ENCODE results near the gene CEP83. TPM values are rescaled to one million over a fixed set of nuclear protein-coding genes. Genes with fewer than 3 reads are reported as not detected.

CEP83 gene
- total and polyA plus RNA-seq, 2 donors, result 4.6 to 42.9 TPM

- H3K4me1 ChIP-seq (ENCODE audit: insufficient read depth), result no peaks in the 10 kb centered on the region
- H3K4me3 ChIP-seq (ENCODE audit: low read depth, low read length), result no peak overlapping the region
- no peak for DNase-seq (ENCODE audit: extremely low spot score)
- WGBS, result 97% methylated on average over 3 of the region's 3 CpGs
- H3K27ac ChIP-seq (ENCODE audit: low read depth), result no peak overlapping the region
- no peaks in the 10 kb centered on the region for H3K36me3 ChIP-seq (ENCODE audit: insufficient read depth)
Measured at GRCh38 chr12:94273272-94273671, 186.4 kb downstream of the CEP83 start.

DNA sequence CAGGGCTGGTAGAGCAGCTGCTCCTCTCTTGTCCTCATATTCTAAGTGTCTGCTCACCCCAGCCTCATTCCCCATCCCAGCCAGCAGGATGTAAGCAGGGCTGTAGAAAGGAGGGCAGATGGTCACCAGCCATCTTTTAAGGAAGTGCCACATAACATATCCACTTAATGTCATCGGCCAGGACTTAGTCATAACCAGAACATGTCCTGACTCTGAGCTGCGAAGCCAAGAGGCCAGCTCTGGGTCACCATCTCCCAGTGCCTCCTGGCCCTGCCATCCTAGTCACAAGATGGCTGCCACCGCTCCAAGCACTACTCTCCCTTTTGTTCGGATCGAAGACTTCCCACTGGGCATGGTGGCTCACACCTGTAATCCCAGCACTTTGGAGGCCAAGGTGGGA, 187.4 kb downstream of the CEP83 start:
- WGBS, result 95% methylated on average over 5 of the region's 5 CpGs
- H3K27ac ChIP-seq (ENCODE audit: low read depth), result no peak overlapping the region
- DNase-seq (ENCODE audit: extremely low spot score), result no peak

DNA sequence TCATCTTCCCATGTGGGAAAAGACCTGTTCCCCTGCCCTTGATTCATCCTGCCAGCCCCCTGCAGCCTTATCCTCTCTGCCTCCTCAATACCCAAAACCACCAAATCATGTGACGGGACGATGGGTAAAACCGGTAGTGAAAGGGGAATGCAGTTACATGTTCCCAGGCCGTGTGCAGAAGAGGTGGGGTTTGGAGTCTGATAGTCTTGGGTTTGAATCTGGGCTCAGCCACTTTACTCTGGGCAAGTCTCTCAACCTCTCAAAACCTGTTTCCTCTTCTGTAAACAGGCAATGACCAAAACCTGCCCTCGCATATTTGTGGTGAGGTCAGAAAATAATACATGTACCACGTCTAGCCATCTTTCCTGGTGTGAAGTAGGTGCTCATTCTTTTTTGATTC, 188.3 kb downstream of the CEP83 start:
- H3K27ac ChIP-seq (ENCODE audit: low read depth), result no peak overlapping the region
- no peak overlapping the region for H3K4me3 ChIP-seq (ENCODE audit: low read depth, low read length)
- no peak for DNase-seq (ENCODE audit: extremely low spot score)
- no peaks in the 10 kb centered on the region for H3K36me3 ChIP-seq (ENCODE audit: insufficient read depth)
- H3K4me1 ChIP-seq (ENCODE audit: insufficient read depth), result no peaks in the 10 kb centered on the region
- 76% methylated on average over 6 of the region's 6 CpGs for WGBS

More for the DNA sequence above, 187.4 kb downstream of the CEP83 start:
- H3K4me1 ChIP-seq (ENCODE audit: insufficient read depth), result no peaks in the 10 kb centered on the region
- no peaks in the 10 kb centered on the region for H3K36me3 ChIP-seq (ENCODE audit: insufficient read depth)
- no peak overlapping the region for H3K4me3 ChIP-seq (ENCODE audit: low read depth, low read length)

GRCh38 chr12:94269316-94269999, 190.2 kb downstream of the CEP83 start:
- Histone ChIP-seq H3K36me3 (ENCODE audit: insufficient read depth) (no peaks in the 10 kb centered on the region), H3K27ac (ENCODE audit: low read depth) (no peak overlapping the region), H3K4me1 (ENCODE audit: insufficient read depth) (no peaks in the 10 kb centered on the region), H3K4me3 (ENCODE audit: low read depth, low read length) (no peak overlapping the region)
- DNase-seq (ENCODE audit: extremely low spot score), result no peak
- WGBS, result 87% methylated on average over 4 of the region's 4 CpGs

- WGBS, result 95% methylated on average over 5 of the region's 5 CpGs
- no peak for DNase-seq (ENCODE audit: extremely low spot score)
- no peak overlapping the region for H3K4me3 ChIP-seq (ENCODE audit: low read depth, low read length)
- no peak overlapping the region for H3K27ac ChIP-seq (ENCODE audit: low read depth)
- no peaks in the 10 kb centered on the region for H3K4me1 ChIP-seq (ENCODE audit: insufficient read depth)
- no peaks in the 10 kb centered on the region for H3K36me3 ChIP-seq (ENCODE audit: insufficient read depth)
Measured at GRCh38 chr12:94267921-94268471, 191.7 kb downstream of the CEP83 start.

- H3K4me1 ChIP-seq (ENCODE audit: insufficient read depth), result no peaks in the 10 kb centered on the region
- no peak for DNase-seq (ENCODE audit: extremely low spot score)
- H3K4me3 ChIP-seq (ENCODE audit: low read depth, low read length), result no peak overlapping the region
- 68% methylated on average over 3 of the region's 3 CpGs for WGBS
- no peak overlapping the region for H3K27ac ChIP-seq (ENCODE audit: low read depth)
- no peaks in the 10 kb centered on the region for H3K36me3 ChIP-seq (ENCODE audit: insufficient read depth)
Measured at GRCh38 chr12:94267537-94267872, 192.2 kb downstream of the CEP83 start.

DNA sequence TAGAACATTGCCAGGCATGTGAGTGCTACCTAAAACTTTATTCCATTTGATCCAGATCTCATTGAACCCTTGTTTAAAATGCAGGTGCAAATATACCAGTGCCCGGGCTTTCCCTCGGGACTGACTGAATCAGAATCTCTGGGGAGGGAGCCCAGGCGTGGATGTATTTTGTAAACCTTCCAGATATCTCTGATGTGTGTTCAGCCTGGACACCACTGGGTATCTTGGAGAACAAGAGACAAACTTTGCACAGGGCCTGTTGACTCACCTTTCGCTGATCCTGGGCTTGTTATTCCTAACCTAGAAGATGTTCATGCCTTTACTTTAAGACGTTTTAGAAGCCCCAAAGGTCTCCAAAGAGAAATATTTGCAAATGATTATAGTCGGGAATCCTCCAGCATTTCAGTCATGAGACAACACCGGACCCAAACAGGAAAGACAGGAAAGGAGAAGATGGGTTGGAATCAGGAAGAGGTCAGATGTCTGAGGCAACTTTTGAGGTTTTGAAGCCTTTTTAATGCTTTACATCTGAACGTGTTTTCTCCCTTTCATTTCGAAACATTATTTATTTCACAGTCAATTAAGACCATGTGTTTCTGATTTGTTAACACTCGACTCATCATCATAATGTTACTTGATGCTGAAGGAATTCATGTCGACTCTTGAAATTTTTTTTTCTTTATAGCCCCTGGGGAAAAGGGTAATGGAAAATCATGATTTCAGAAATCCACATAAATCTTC, 192.7 kb downstream of the CEP83 start:
- H3K36me3 ChIP-seq (ENCODE audit: insufficient read depth), result no peaks in the 10 kb centered on the region
- WGBS, result 63% methylated on average over 11 of the region's 11 CpGs
- no peak for DNase-seq (ENCODE audit: extremely low spot score)
- no peaks in the 10 kb centered on the region for H3K4me1 ChIP-seq (ENCODE audit: insufficient read depth)
- no peak overlapping the region for H3K27ac ChIP-seq (ENCODE audit: low read depth)
- no peak overlapping the region for H3K4me3 ChIP-seq (ENCODE audit: low read depth, low read length)

DNA sequence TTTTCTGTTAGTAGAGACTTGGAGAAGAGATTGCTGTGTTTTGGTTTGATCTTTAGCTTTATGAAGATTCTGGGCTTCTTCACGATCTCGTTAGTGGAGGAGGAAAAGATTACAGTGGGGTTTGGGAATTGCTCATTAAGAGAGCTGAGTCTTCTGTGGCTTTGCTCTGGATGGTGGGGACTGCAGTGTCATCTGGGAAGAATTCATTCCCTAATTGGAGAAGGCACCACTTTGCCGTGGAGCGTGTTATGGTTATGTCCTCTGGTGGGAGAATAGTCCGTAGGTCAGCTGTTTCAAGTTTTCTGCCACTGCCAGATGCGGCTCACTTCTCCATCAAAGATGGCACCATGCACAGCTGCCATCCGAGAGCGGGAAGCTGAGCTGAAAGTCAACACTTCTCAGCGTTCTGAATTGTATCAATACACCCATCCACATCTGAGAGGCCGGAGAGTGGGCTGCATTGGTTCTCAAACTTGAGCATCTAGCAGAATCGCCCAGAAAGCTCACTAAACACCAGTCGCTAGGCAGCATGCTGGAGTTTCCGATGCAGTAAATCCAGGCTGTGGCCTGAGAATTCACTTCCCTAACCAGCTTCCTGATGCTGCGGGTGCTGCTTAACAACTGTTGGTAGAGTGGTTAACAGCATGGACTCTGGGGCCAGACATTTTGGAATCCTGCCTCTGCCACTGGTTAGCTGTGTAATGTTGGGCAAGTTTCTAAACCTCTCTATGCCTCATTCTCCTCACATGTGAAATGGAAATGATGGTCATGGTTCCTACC, 193.5 kb downstream of the CEP83 start:
- no peaks in the 10 kb centered on the region for H3K36me3 ChIP-seq (ENCODE audit: insufficient read depth)
- no peak overlapping the region for H3K27ac ChIP-seq (ENCODE audit: low read depth)
- H3K4me1 ChIP-seq (ENCODE audit: insufficient read depth), result no peaks in the 10 kb centered on the region
- WGBS, result 89% methylated on average over 14 of the region's 14 CpGs
- DNase-seq (ENCODE audit: extremely low spot score), result no peak
- no peak overlapping the region for H3K4me3 ChIP-seq (ENCODE audit: low read depth, low read length)

GRCh38 chr12:94265539-94265938, 194.1 kb downstream of the CEP83 start:
- Histone ChIP-seq H3K4me3 (ENCODE audit: low read depth, low read length) (no peak overlapping the region), H3K4me1 (ENCODE audit: insufficient read depth) (no peaks in the 10 kb centered on the region), H3K36me3 (ENCODE audit: insufficient read depth) (no peaks in the 10 kb centered on the region), H3K27ac (ENCODE audit: low read depth) (no peak overlapping the region)
- WGBS, result 74% methylated on average over 7 of the region's 7 CpGs
- DNase-seq (ENCODE audit: extremely low spot score), result no peak

GRCh38 chr12:94264736-94265485, 194.8 kb downstream of the CEP83 start:
- H3K4me1 ChIP-seq (ENCODE audit: insufficient read depth), result no peaks in the 10 kb centered on the region

GRCh38 chr12:94263905-94264561, 195.6 kb downstream of the CEP83 start:
- Histone ChIP-seq H3K36me3 (ENCODE audit: insufficient read depth) (no peaks in the 10 kb centered on the region), H3K4me1 (ENCODE audit: insufficient read depth) (no peaks in the 10 kb centered on the region), H3K27ac (ENCODE audit: low read depth) (no peak overlapping the region), H3K4me3 (ENCODE audit: low read depth, low read length) (no peak overlapping the region)
- WGBS, result 76% methylated on average over 20 of the region's 20 CpGs
- no peak for DNase-seq (ENCODE audit: extremely low spot score)

More at GRCh38 chr12:94264736-94265485, 194.8 kb downstream of the CEP83 start:
- WGBS, result 81% methylated on average over 19 of the region's 19 CpGs
- no peak for DNase-seq (ENCODE audit: extremely low spot score)
- H3K4me3 ChIP-seq (ENCODE audit: low read depth, low read length), result no peak overlapping the region
- no peak overlapping the region for H3K27ac ChIP-seq (ENCODE audit: low read depth)
- no peaks in the 10 kb centered on the region for H3K36me3 ChIP-seq (ENCODE audit: insufficient read depth)

- no peaks in the 10 kb centered on the region for H3K4me1 ChIP-seq (ENCODE audit: insufficient read depth)
- peak overlapping the region; percentile 2 for H3K4me3 ChIP-seq (ENCODE audit: low read depth, low read length)
- H3K36me3 ChIP-seq (ENCODE audit: insufficient read depth), result no peaks in the 10 kb centered on the region
- DNase-seq (ENCODE audit: extremely low spot score), result no peak
- WGBS, result 85% methylated on average over 14 of the region's 14 CpGs
- peak overlapping the region; percentile 12 for H3K27ac ChIP-seq (ENCODE audit: low read depth)
Measured at GRCh38 chr12:94263011-94263811, 196.5 kb downstream of the CEP83 start.
